ENCODE measurements around the gene LGALS3BP.

The LGALS3BP gene

DNA sequence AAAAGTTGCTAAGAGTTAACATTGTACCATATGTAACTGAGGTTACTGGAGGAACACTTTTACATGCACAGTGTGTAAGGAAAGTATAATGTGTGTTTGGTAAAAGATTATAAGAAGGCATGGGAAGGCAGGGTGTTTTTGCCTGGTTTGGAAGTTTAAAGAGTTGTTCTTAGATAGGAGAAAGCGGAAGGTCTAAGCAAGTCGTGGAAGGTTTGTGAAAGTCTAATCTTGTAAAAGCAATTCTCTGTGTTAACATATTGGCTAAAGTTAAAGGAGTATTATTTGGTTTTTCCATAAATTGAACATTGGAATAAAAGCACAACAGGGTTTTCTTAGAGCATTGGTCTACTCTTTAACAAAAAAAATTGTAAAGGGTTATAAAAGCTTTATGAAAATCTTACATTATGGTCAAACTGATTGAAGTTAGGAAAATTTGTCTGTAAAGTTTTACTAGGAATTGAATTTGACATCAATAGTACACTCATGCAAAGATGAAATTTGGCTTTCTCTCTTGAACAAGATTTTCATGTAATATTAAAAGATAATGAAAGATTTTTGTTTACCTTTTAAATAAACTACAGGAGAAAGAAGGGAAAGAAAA is 34.5 kb upstream of the LGALS3BP start:
- H3K4me3 ChIP-seq (ENCODE audit: low read depth, low read length) = no peak overlapping the region
- H3K27ac ChIP-seq = no peak overlapping the region
- TF ChIP-seq, protein P1, sequence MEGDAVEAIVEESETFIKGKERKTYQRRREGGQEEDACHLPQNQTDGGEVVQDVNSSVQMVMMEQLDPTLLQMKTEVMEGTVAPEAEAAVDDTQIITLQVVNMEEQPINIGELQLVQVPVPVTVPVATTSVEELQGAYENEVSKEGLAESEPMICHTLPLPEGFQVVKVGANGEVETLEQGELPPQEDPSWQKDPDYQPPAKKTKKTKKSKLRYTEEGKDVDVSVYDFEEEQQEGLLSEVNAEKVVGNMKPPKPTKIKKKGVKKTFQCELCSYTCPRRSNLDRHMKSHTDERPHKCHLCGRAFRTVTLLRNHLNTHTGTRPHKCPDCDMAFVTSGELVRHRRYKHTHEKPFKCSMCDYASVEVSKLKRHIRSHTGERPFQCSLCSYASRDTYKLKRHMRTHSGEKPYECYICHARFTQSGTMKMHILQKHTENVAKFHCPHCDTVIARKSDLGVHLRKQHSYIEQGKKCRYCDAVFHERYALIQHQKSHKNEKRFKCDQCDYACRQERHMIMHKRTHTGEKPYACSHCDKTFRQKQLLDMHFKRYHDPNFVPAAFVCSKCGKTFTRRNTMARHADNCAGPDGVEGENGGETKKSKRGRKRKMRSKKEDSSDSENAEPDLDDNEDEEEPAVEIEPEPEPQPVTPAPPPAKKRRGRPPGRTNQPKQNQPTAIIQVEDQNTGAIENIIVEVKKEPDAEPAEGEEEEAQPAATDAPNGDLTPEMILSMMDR (IDR thresholded peaks at IDR 0.05; ENCODE audit: low read depth, low read length) = no peak
- no peaks in the 10 kb centered on the region for H3K27me3 ChIP-seq (ENCODE audit: insufficient read depth, low read depth, severe bottlenecking)
- peaks cover 27% of the 10 kb centered on the region for H3K9me3 ChIP-seq (ENCODE audit: severe bottlenecking)
- no peaks in the 10 kb centered on the region for H3K36me3 ChIP-seq
- no peak for DNase-seq

- Histone ChIP-seq H3K4me3 (ENCODE audit: low read depth, low read length) (no peak overlapping the region), H3K27ac (no peak overlapping the region), H3K36me3 (peaks cover 10% of the 10 kb centered on the region), H3K27me3 (ENCODE audit: insufficient read depth, low read depth, severe bottlenecking) (no peaks in the 10 kb centered on the region), H3K9me3 (ENCODE audit: severe bottlenecking) (peaks cover 27% of the 10 kb centered on the region)
- TF ChIP-seq, protein P1 (IDR thresholded peaks at IDR 0.05; ENCODE audit: low read depth, low read length) = no peak
- DNase-seq = no peak
Observed at GRCh38 chr17:79012563-79013134, 32.9 kb upstream of the LGALS3BP start.

DNA sequence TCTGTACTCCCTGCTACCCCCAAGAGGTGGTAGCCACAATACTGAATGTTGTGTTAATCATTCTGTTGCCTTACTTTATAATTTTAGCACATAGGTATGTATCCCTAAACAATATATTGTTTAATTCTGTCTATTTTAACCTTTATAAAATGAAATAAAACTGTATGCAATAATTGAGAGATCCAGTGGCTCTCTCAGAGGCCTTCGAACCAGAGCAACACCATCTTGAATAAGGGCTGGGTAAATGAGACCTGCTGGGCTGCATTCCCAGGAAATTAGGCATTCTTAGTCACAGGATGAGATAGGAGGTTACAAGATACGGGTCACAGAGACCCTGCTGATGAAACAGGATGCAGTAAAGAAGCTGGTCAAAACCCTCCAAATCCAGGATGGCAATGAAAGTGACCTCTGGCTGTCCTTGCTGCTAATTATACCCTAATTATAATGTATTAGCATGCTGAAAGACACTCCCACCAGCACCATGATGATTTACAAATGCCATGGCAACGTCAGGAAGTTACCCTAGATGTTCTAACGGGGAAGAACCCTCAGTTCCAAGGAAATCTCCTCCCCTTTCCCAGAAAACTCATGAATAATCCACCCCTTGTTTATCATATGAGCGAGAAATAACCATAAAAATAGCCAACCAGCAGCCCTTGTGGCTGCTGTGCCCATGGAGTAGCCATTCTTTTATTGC is 31.9 kb upstream of the LGALS3BP start:
- Histone ChIP-seq H3K27ac (no peak overlapping the region), H3K4me3 (ENCODE audit: low read depth, low read length) (no peak overlapping the region), H3K27me3 (ENCODE audit: insufficient read depth, low read depth, severe bottlenecking) (no peaks in the 10 kb centered on the region), H3K36me3 (peaks cover 19% of the 10 kb centered on the region), H3K9me3 (ENCODE audit: severe bottlenecking) (peaks cover 27% of the 10 kb centered on the region)
- TF ChIP-seq, protein P1 (IDR thresholded peaks at IDR 0.05; ENCODE audit: low read depth, low read length) = no peak
- DNase-seq = no peak

- Histone ChIP-seq H3K36me3 (peaks cover 19% of the 10 kb centered on the region), H3K4me3 (ENCODE audit: low read depth, low read length) (peak overlapping the region; percentile 94), H3K27me3 (ENCODE audit: insufficient read depth, low read depth, severe bottlenecking) (no peaks in the 10 kb centered on the region), H3K9me3 (ENCODE audit: severe bottlenecking) (peaks cover 17% of the 10 kb centered on the region), H3K27ac (no peak overlapping the region; the same call in 1 of the 2 replicates)
- DNase-seq = no peak
- TF ChIP-seq, protein P1 (IDR thresholded peaks at IDR 0.05; ENCODE audit: low read depth, low read length) = no peak
Observed at GRCh38 chr17:79010304-79010646, 30.6 kb upstream of the LGALS3BP start.

DNA sequence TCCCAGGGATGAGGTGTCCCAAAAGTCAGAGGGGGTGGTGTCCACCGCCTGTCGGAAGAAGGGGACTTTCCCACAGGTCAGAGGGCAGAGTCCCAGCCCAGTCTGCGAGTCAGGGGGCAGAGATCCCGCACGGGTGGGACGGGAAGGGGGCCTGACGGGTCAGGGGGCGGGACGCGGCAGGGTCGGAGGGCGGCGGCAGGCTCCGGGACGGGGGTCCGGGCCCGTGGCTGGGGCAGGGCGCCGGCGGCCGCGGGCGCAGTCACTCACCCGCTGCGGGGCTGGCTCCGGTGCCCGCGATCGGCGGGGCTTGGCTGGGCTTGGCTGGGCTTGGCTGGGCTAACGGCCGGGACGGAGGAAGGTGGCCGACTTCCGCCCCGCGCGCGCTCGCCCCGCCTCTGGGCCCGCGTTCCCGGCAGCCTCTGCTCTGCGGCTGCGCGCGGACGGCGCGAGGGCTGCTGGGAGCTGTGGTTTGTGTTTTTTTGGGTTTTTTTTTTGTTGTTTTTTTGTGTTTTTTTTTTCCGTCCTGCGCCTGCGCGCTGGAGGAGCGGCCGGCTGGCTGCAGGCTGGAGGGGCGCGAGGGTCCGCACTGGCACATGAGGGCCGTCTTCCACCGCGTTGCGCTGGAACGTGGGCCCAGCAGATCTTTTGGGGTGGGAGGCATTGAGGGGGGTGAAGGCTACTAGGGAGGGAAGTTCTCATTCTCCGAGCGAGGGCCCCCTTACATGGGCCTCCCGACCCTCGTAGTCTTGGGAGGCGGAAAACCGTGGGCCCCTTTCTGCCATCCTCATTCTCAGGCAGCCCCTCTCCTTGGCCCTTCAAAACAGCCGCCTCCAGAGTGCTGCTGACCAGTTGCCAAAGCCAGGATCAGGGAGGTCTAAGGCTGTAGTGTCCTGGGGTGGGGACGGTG is 29.9 kb upstream of the LGALS3BP start, which contains the start of gene CANT1:
Gene CANT1 (minus strand): TSS at position 368 of the 907 bp plus-strand sequence. CDS start 12,142 bp downstream, outside the sequence.
- peaks cover 13% of the 10 kb centered on the region for H3K9me3 ChIP-seq (ENCODE audit: severe bottlenecking)
- DNase-seq = peak; percentile 79
- peak within 1 kb of the TSS; percentile 94 for H3K4me3 ChIP-seq (ENCODE audit: low read depth, low read length)
- H3K36me3 ChIP-seq = peaks cover 19% of the 10 kb centered on the region
- peak within 1 kb of the TSS; percentile 77 for H3K27ac ChIP-seq
- TF ChIP-seq, protein P1 (IDR thresholded peaks at IDR 0.05; ENCODE audit: low read depth, low read length) = no peak
- no peaks in the 10 kb centered on the region for H3K27me3 ChIP-seq (ENCODE audit: insufficient read depth, low read depth, severe bottlenecking)
